Activated CD4-positive, alpha-beta T cell treated with anti-CD3 and anti-CD28 coated beads for 4 hours (primary cell): Measurements from ENCODE around the gene SLC4A2.
"Not testable (repeated sequence)": the region's sequence is repeated elsewhere in the genome, so short reads cannot be mapped to it uniquely, and the experiment has no call there.

ENCODE experiments used
- DNase-seq, 2 donors: peaks; one replicate each; pipeline ENCODE4 v3.0.0-alpha.2; 2020

The SLC4A2 gene

DNA sequence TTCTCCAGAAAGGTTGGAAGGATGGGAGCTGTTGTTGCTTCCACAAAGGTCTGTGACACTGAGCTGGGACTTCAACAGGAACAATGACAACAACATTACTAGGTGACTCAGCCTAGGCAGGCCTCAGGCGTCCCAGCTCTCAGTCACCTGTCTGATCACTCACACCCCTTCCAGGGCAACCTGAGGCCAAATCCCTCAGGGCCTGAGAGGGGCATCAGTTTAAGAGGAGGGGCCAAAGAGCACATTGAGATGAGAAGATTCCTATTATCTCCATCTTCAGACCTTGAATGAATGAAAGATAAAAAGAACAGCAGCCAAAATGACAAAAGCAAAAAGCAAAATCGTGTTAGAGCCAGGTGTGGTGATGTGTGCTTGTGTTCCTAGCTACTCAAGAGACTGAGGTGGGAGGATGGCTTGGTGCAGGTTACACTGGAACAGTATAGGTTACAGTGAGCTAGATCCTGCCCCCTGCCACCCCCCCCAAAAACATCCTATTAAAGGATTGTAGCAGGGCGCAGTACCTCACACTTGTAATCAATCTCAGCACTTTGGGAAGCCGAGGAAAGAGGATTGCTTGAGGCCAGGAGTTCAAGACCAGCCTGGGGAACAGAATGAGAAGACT is 34.8 kb upstream of the SLC4A2 start, which contains the start of gene ATG9B:
Gene ATG9B, minus strand, starts transcription at position 60 of the 622 bp plus-strand sequence. CDS start 71 bp downstream, outside the sequence.
- DNase-seq = no peak

DNA sequence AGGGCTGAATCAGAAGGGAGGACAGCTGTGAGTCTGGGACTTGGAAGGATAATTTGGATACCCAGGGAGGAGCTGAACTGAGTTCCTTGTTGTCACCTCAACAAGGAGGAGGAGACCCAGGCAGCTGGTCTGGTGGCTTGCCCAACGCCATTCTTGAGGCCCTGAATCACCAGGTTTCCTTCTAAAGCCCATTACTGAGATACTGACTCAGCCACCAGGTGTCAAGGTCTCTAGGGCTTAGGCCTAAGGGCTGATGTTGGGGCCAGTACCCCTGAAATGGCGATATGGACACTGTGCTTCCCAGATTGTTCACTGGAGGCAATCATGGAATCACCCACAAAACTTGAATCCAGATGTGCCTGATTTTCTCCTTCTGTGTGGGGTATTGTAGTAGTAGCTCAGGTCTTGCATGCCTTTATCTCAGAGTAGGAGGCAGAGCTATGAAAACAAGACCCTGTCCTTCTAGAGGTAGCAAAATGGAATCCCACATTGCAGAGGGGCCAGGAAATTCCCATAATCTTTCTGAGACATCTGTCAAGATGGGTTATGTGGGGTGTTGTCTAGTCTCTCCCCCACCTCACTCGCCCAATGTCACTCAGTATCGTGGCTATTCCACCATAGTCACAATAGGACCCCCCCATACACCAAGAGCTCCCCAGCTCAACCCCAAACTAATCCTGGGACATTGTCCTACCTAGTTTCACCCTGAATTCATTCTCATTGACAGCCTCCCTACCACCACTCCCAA is 33.3 kb upstream of the SLC4A2 start:
- no peak for DNase-seq

DNA sequence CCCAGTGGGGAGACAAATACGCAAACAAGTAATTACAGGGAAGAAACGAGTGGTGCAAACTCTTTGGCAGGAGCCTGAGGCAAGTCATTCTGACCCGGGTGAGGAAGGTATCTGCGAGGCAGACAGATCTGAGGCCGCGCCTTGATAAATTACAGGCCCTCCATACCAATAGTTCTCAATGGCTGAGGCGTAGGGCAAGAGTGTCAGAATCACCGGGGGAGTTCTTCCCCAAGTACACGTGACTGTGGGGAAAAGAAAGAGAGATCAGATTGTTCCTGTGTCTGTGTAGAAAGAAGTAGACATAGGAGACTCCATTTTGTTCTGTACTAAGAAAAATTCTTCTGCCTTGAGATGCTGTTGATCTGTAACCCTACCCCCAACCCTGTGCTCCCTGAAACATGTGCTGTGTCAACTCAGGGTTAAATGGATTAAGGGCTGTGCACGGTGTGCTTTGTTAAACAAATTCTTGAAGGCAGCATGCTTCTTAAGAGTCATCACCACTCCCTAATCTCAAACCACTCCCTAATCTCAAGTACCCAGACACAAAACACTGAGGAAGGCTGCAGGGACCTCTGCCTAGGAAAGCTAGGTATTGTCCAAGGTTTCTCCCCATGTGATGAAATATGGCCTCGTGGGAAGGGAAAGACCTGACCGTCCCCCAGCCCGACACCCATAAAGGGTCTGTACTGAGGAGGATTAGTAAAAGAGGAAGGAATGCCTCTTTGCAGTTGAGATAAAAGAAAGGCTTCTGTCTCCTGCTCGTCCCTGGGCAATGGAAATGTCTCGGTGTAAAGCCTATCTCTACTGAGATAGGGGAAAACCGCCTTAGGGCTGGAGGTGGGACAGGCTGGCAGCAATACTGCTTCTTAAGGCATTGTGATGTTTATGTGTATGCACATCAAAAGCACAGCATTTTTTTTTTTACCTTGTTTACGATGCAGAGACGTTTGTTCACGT is 32.3 kb upstream of the SLC4A2 start:
- not testable (repeated sequence) for DNase-seq

DNA sequence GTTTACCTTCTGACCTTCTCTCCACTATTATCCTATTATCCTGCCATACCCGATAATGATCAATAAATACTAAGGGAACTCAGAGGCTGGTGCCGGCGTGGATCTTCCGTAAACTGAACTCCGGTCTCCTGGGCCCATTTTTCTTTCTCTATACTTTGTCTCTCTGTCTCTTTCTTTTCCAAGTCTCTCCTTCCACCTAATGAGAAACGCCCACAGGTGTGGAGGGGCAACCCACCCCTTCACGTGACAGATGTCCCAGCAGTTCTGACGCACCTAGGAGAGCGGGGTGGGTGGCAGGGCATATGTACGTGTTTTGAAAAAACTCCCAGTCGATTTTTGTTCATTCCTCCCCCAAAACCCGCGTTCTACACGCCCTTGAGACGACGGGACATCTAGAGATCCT is 31.7 kb upstream of the SLC4A2 start:
- DNase-seq = not testable (repeated sequence)

DNA sequence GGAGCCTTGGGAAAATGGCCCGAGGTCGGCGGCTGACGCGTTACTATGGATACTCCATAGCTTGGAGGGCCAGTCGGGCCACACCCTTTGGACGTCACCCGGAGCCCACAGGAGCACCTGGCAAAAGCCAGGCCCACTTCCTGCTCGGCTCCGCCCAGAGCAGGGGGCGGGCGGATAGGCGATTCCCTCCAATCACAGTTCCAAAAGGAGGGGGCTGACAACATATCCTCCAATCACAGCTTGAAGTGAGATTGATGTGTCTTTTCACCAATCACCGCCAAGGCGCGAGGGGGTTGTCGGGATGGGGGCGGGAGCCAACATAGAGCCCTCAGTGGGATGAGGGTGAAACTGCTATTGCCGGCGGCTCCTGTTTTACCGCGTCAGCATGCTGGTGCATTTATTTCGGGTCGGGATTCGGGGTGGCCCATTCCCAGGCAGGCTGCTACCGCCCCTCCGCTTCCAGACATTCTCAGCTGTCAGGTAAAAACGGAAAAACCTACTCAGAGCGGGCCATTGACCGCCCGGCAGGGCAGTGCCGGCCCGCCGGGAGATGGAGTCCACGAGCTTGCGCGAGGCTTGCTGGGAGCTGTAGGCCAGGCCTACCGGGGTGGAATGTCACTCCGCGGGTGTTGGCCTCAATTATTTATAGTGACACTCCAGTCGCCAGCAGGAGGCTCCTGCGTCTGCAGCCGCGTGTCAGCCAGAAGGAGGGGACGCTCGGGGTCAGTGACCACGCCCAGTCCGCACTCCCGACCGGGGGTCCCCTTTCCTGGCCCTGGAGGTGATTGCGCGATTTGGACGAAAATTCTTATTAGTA is 31.1 kb upstream of the SLC4A2 start, which contains the start of gene ABCB8:
Gene ABCB8, plus strand, starts transcription at position 320 of the 817 bp plus-strand sequence. Its CDS starts 66 bp downstream, at position 386.
- DNase-seq = peak; percentile 96 to 99

DNA sequence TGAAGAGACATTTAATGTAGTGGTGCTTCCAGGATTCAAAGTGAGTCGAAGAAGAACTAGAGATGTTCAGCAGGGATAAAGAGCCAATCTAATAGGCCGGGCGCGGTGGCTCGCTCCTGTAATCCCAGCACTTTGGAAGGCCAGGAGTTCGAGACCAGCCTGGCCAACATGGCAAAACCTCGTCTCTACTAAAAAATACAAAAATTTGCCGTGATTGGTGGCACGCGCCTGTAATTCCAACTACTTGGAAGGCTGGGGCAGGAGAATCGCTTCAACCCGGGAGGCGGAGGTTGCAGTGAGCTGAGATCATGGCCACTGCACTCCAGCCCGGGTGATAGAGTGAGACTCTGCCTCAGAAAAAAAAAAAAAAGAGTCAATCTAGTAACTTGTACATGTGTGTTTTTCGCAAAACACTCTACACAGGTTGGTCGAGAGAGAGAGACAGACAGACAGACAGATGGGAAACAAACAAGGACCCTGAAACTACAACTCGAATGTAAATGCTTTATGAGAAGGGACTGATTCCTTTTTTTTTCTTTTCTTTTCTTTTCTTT is 30.4 kb upstream of the SLC4A2 start:
- DNase-seq = no peak

DNA sequence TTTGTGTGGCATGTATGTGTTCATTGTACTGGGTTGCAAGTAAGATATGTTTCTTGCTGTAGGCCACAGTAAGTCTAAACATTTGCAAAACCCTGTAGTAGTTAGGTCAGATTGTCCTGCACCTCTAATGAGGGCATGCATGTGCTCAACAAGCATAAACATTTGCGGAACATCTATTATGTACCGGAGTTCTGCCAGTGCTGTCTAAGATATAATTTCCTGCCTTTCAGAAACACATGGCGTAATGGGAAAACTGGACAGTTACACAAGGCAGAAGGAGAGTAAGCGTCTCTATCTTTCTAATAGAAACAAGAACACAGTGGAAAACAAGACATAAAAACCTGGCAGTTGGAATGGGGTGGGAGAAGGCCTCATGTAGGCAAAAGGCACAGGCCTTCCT is 28.4 kb upstream of the SLC4A2 start:
- no peak for DNase-seq

DNA sequence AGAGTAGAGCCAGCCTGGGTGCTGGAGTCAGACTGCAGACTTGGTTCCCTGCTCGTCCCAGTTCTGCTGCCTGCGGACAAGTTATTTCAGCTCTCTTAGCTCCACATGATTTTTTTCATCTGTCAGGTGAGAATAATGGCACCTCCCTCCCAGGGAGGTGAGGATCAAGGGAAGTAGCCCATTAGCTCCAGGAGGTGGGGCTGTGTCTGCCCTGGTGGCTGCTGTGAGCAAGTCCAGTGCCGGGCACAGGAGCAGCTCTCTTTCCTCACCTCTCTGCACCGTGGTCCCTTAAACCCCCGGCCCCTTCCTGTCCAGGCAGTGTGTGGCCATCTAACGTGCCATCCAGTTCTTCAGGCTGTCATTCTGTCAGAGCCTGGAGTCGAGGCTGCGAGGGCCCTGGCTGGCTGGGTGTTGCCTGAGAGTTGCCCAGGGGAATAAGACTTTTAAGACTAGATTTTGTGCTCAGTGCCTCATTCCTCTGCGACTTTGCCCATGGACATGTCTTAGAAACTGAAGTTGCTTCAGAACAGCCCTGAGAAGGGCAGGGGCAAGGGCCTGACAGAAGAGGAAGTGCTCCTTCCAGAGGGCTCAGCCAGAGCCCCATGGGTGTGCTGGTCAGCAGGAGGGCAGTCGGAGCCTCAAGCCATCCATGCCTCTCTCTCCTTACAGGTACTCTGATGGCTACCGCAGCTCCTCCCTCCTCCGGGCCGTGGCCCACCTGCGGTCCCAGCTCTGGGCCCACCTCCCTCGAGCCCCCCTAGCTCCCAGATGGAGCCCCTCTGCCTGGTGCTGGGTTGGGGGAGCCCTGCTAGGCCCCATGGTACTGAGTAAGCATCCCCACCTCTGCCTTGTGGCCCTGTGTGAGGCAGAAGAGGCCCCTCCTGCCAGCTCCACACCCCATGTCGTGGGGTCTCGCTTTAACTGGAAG is 26.2 kb upstream of the SLC4A2 start:
- no peak for DNase-seq

DNA sequence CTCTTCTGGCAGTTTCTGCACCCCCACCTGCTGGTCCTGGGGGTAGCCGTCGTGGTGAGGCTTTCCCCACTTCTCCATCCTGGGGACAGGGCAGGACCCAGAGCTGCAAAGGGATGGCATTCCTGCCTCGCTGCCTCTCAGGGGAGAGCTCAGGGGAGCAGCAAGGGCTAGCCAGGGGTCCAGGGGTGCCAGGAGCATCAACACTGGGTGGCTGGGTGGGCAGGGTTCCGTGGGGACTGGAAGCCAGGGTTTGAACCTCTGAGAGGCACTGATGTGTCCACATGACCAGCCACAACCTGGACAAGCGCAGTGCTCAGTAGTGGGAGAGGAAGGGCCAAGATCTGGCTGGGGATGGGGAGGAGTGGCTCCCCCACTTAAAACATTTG is 25.5 kb upstream of the SLC4A2 start:
- DNase-seq = no peak

DNA sequence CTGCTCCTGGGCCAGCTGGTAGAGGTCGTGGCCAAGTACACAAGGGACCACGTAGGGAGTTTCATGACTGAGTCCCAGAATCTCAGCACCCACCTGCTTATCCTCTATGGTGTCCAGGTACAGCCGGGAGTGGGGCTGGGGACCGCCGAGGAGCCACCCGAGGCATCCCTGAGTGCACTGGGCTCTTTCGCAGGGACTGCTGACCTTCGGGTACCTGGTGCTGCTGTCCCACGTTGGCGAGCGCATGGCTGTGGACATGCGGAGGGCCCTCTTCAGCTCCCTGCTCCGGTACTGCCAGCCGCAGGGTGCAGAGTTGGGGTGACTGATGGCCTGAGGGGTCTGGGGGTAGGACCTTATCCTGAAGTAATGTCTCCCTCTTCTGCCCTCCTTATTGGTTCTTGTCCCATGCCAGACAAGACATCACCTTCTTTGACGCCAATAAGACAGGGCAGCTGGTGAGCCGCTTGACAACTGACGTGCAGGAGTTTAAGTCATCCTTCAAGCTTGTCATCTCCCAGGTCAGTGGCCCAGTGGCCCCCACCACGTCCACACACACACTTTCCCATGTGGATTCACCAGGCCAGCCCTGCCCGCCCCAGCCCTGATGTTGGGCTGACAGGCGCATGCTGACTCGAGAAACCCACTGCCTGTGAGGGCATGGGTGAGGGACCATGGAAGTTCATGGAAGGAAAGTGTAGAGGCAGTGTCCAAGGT is 24.9 kb upstream of the SLC4A2 start:
- no peak for DNase-seq

DNA sequence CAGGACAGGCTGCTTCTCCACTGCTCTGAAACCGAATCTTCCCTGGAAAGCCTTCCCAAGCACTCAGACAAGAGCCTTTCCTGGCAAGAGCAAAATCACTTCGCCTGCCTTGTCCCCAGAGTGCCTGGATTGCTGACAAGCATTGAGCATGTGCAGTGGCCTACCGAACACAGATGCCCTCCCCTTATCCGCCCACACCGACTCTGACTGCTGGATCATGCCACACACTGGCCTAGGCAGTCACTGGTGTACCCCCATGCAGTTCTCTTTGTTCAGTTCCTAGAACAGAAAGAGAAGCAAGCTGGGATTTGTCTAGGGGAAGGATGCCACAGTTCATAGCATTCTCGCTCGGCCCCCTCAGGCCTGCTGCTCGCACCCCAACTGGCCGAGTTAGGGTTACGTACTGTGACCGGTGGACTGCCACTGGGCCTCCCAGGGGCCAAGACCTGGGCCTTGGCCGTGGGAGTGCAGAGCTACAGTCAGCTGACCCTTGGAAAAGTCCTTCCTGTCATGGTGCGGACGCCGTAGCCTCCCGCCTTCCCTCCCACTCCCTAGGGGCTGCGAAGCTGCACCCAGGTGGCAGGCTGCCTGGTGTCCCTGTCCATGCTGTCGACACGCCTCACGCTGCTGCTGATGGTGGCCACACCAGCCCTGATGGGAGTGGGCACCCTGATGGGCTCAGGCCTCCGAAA is 24.2 kb upstream of the SLC4A2 start:
- no peak for DNase-seq

DNA sequence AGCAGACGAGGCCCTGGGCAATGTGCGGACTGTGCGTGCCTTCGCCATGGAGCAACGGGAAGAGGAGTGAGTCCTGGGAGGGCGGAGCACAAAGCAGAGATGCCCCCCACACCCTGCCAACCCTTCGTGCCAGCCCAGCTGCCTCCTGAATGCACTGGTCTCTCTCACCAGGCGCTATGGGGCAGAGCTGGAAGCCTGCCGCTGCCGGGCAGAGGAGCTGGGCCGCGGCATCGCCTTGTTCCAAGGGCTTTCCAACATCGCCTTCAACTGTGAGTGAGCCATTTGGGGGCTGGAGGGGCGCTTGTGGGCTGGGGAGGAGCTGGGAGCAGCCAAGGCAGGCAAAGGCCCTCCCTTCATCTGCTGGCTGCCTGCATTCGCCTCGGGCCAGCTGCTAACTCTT is 23.5 kb upstream of the SLC4A2 start:
- DNase-seq = no peak

DNA sequence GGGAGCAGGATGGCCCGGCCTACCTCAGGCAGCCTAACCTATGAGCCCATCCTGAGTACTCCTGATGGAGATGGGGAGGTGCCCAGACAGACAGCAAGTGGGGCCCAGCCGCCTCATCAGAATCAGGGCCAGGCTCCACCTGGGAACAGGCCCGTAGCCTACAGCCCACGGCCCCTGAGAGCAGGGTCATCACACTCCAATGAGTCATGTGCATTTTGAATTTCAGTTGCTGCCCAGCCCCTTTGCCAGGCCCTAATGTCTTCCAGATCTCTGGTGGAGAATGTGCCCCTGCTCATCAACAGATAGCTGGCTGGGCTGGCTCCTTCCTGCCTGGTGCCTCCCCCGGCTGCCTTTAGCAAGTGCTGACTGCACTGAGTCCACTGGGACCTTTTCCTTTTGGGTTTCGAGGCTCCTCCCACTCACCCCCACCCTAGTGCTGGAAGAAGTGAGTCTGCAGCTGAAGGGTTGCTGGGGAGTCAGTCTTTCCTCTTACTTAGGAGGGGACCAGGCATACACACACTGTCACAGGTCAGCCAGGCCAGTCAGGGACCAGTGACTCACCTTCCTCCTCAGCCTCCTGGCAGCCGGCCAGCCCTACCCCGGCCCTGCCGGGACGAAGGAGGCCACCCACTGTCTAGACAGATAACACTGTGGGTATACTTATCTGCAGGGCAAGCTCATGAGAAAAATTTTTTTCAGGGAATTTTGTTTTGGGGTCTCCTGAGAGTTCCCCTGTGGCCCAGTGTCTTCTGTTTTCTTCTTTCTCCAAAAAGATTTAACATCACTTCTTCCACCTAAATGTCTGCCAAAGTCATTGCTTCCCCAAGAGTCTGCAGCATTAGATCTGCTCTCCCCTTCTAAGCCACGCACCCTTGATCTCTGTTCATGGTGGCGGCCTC is 20.2 kb upstream of the SLC4A2 start:
- DNase-seq = peak; percentile 67 to 78

DNA sequence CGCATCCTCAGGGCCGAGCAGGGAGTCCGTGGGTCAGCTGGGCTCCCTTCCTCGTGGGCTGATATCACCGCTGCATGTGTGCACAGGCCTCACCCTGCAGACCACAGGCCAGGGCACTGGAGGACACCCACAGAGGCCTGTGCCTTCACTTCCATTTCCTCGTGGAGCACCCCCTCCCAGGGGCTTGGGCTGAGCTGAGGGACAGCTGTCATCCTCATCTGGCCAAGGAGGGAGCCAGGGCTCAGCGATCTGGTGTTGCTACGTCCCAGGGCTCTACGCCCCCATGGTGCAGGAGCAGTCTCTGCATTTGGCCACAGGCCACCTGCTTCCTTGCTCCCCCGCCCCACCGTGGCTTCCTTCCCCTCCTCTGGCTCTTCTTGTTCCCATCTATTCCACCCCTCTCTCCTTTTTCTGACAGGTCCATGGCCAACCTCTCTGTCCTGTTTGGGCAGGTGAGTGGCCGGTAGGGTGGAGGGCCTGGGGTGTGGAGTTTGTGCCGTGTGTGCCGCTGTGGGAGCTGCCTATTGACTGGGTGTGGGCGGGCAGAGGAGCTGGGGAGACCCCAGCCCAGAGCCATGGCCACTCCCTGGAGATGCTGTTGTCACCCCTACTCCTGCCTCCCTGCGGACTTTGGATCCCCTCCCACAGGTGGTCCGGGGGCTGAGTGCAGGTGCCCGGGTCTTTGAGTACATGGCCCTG is 19.4 kb upstream of the SLC4A2 start:
- DNase-seq = no peak

DNA sequence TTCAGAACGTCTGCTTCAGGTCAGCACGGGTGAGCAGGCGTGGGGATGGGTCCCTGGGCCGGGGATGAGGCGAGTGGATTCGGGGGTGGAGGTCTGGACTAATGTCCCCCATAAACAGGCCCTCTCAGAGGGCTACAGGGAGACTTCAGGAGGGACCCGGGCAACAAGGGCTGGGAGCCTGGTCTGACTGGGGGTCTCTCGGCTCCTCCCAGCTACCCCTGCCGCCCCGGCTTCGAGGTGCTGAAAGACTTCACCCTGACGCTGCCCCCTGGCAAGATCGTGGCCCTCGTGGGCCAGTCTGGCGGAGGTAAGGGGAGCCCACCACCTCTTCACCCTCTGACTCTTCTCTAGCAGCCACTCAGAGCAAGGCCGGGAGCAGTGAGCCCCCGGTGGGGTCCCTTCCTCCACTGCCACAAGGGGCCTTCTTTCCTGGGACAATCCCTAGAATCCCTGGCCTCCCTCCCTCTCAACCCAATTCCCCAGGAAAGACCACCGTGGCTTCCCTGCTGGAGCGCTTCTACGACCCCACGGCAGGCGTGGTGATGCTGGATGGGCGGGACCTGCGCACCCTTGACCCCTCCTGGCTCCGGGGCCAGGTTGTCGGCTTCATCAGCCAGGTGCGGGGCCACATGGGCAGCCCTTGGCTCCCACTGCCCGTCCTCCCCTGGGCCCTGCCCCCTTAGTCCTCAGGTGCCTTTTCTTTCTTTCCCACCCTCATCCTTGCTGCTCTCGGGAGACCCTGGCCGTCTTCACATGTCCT is 18.6 kb upstream of the SLC4A2 start:
- no peak for DNase-seq

DNA sequence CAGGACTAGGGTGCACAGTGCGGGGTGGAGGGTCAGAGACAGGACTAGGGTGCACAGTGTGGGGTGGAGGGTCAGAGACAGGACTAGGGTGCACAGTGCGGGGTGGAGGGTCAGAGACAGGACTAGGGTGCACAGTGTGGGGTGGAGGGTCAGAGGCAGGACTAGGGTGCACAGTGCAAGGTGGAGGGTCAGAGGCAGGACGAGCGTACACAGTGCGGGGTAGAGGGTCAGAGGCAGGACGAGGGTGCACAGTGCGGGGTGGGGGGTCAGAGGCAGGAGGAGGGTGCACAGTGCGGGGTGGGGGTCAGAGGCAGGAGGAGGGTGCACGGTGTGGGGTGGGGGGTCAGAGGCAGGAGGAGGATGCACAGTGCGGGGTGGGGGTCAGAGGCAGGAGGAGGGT is 15.9 kb upstream of the SLC4A2 start:
- not testable (repeated sequence) for DNase-seq

DNA sequence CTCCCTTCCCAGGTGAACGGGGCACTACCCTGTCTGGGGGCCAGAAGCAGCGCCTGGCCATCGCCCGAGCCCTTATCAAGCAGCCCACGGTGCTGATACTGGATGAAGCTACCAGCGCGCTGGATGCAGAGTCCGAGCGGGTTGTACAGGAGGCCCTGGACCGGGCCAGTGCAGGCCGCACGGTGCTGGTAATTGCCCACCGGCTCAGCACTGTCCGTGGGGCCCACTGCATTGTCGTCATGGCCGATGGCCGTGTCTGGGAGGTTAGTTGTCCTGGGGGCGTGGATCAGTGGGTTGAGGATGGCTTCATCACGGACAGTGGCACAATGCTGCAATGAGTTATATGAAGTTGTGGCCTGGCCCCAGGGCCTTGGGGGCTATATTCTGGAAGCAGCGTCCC is 15.4 kb upstream of the SLC4A2 start:
- DNase-seq = no peak
